ENCODE measurements around the gene ARHGAP28. TPM values are rescaled to one million over a fixed set of nuclear protein-coding genes. Genes with fewer than 3 reads are reported as not detected.

The ARHGAP28 gene
- polyA plus RNA-seq, 1 of the 3 experiments (the other 2 are of a cell fraction): 0.99 TPM

GRCh38 chr18:6857300-6857699 is 127.8 kb downstream of the ARHGAP28 start:
- Histone ChIP-seq H2AFZ (ENCODE audit: low read depth) (no peak overlapping the region), H3K9me3 (no peaks in the 10 kb centered on the region), H3K27me3 (ENCODE audit: insufficient read depth) (no peaks in the 10 kb centered on the region), H3K4me2 (no peak overlapping the region), H3K9ac (no peak overlapping the region), H4K20me1 (ENCODE audit: insufficient read depth) (no peaks in the 10 kb centered on the region), H3F3A (replicated peaks; ENCODE audit: insufficient read depth) (no peaks in the 10 kb centered on the region), H3K36me3 (replicated peaks in 1 of 2; ENCODE audit: control insufficient read depth in 1 of 2, insufficient read depth in 2 of 2, low read length in 1 of 2) (no peaks in the 10 kb centered on the region), H3K4me1 (ENCODE audit: control insufficient read depth in 1 of 2, insufficient read depth in 2 of 2, low read depth in 1 of 2, low read length in 1 of 2) (no peaks in the 10 kb centered on the region), H3K27ac (ENCODE audit: low read depth in 2 of 2, low read length in 1 of 2) (no peak overlapping the region), H3K9me2 (no peaks in the 10 kb centered on the region), H3K4me3 (ENCODE audit: low read depth in 2 of 2, low read length in 1 of 2) (no peak overlapping the region), H3K79me2 (ENCODE audit: insufficient read depth) (no peaks in the 10 kb centered on the region)
- ChIA-PET POLR2A (no interaction called here), CTCF (interaction anchor here (0.7 to 1.6 kb wide), 4 partner anchors 10 to 301 kb away, joined by 3 to 4 read pairs (median 3); no protein-coding TSS in a partner anchor)
- WGBS (ENCODE audit: low lambda C conversion rate): 79% methylated on average over 11 of the region's 12 CpGs
- TF ChIP-seq YY1 (IDR thresholded peaks at IDR 0.05; ENCODE audit: low read depth): no peak
- no peak for TF ChIP-seq MEF2A (IDR thresholded peaks at IDR 0.05; ENCODE audit: borderline replicate concordance, low read depth)
- no peak for TF ChIP-seq RCOR1 (IDR thresholded peaks at IDR 0.05; ENCODE audit: low read length)
- TF ChIP-seq FOXM1 (IDR thresholded peaks at IDR 0.05; ENCODE audit: low read depth): no peak
- TF ChIP-seq FOXJ3 (CRISPR knock-in tag; IDR thresholded peaks at IDR 0.05): no peak
- no peak for DNase-seq

GRCh38 chr18:6859676-6860422 is 130.3 kb downstream of the ARHGAP28 start:
- no peak for TF ChIP-seq CHD2 (IDR thresholded peaks at IDR 0.05; ENCODE audit: low read length, partially characterized antibody)
- TF ChIP-seq RCOR1 (IDR thresholded peaks at IDR 0.05; ENCODE audit: low read length): no peak
- TF ChIP-seq FOXJ3 (CRISPR knock-in tag; IDR thresholded peaks at IDR 0.05): no peak
- TF ChIP-seq MEF2A (IDR thresholded peaks at IDR 0.05; ENCODE audit: borderline replicate concordance, low read depth): no peak
- TF ChIP-seq POLR2AphosphoS5 (IDR thresholded peaks at IDR 0.05; ENCODE audit: low read depth, low read length): no peak
- TF ChIP-seq NFIC (IDR thresholded peaks at IDR 0.05; ENCODE audit: borderline replicate concordance): no peak
- no peak for TF ChIP-seq MXI1 (IDR thresholded peaks at IDR 0.05; ENCODE audit: low read depth, low read length)
- no peak for TF ChIP-seq IRF3 (IDR thresholded peaks at IDR 0.05; ENCODE audit: low read depth, low read length)
- TF ChIP-seq NRF1 (IDR thresholded peaks at IDR 0.05; ENCODE audit: low read depth, low read length): no peak
- no peak for TF ChIP-seq JUND (IDR thresholded peaks at IDR 0.05)
- ChIA-PET CTCF (interaction anchor here (0.8 kb wide), 1 partner anchor 317 kb away, joined by 3 read pairs; no protein-coding TSS in a partner anchor), POLR2A (no interaction called here)
- H3K9me2 ChIP-seq: no peaks in the 10 kb centered on the region
- no peaks in the 10 kb centered on the region for H3F3A ChIP-seq (replicated peaks; ENCODE audit: insufficient read depth)
- no peaks in the 10 kb centered on the region for H3K36me3 ChIP-seq (replicated peaks in 1 of 2; ENCODE audit: control insufficient read depth in 1 of 2, insufficient read depth in 2 of 2, low read length in 1 of 2)
- no peaks in the 10 kb centered on the region for H3K79me2 ChIP-seq (ENCODE audit: insufficient read depth)
- H3K4me2 ChIP-seq: no peak overlapping the region
- H3K9me3 ChIP-seq: no peaks in the 10 kb centered on the region
- H3K27me3 ChIP-seq (ENCODE audit: insufficient read depth): no peaks in the 10 kb centered on the region
- 91% methylated on average over 4 of the region's 4 CpGs for WGBS (ENCODE audit: low lambda C conversion rate)
- H3K27ac ChIP-seq (ENCODE audit: low read depth in 2 of 2, low read length in 1 of 2): no peak overlapping the region
- H3K4me1 ChIP-seq (ENCODE audit: control insufficient read depth in 1 of 2, insufficient read depth in 2 of 2, low read depth in 1 of 2, low read length in 1 of 2): no peaks in the 10 kb centered on the region
- DNase-seq: no peak
- H3K4me3 ChIP-seq (ENCODE audit: low read depth in 2 of 2, low read length in 1 of 2): no peak overlapping the region
- H3K9ac ChIP-seq: no peak overlapping the region
- H4K20me1 ChIP-seq (ENCODE audit: insufficient read depth): no peaks in the 10 kb centered on the region
- H2AFZ ChIP-seq (ENCODE audit: low read depth): no peak overlapping the region
